Left lung (tissue), 10 donors: Measurements from ENCODE around the gene RAB26. TPM values are rescaled to one million over a fixed set of nuclear protein-coding genes. Genes with fewer than 3 reads are reported as not detected.
A peak's percentile ranks its signal among the peaks of the same experiment; 100 is the strongest.

ENCODE experiments used
- ATAC-seq: fragments of 200-7000 bp; cut with Tn5 transposase; one replicate; pipeline ENCODE4 v1.9.1; 2020; ENCODE audit warnings: moderate library complexity
- DNase-seq, 4 donors: peaks; one replicate each; pipeline ENCODE4 v3.0.0-alpha.2; 2013 to 2020
- H3K27ac ChIP-seq, 2 donors: fragments of 200-600 bp; sonication (generic) in 1 of 2; one replicate each; pipeline versions ENCODE4 v1.5.0 to v1.8.0; 2020 to 2021
- H3K27me3 ChIP-seq, 2 donors: fragments of 200-600 bp; sonication (generic) in 1 of 2; one replicate each; pipeline versions ENCODE4 v1.5.0 to v1.8.0; 2020 to 2021
- H3K36me3 ChIP-seq, 2 donors: fragments of 200-600 bp; sonication (generic) in 1 of 2; one replicate each; pipeline versions ENCODE4 v1.5.0 to v1.8.0; 2020 to 2021
- H3K4me1 ChIP-seq, 2 donors: fragments of 200-600 bp; one replicate each; pipeline ENCODE4 v1.8.0; 2021
- H3K4me3 ChIP-seq, 2 donors: fragments of 200-600 bp; sonication (generic) in 1 of 2; one replicate each; pipeline versions ENCODE4 v1.5.0 to v1.8.0; 2020 to 2021; ENCODE audit warnings: mild to moderate bottlenecking in 1 of 2
- H3K9me3 ChIP-seq, 2 donors: fragments of 200-600 bp; sonication (generic) in 1 of 2; one replicate each; pipeline versions ENCODE4 v1.5.0 to v1.8.0; 2020 to 2021
- intact Hi-C, 2 donors: fragments of 100-400 bp; cut with DNase I; formaldehyde crosslinking; loops; one replicate each; pipeline versions ENCODE4 v1.11.2 to v1.14.2; 2022
- polyA plus RNA-seq, 6 donors: library from polyadenylated mRNA; unstranded; fragments of 120-200 nt; gene quantifications; one replicate each; pipeline ENCODE4 v1.2.1, GENCODE V29; 2013; ENCODE audit not compliant: insufficient read length in 6 of 6
- total RNA-seq, 2 donors: library from RNA; stranded (reverse); fragmentation: NEBNext Ultra II Directional; extraction: Animal tissue kit (Norgen Biotek cat#: 25700); gene quantifications; one replicate each; pipeline ENCODE4 v1.2.1, GENCODE V29; 2021
- TF ChIP-seq, protein P1 (sequence below), 2 donors: fragments of 200-600 bp; sonication (generic) in 1 of 2; IDR thresholded peaks; one replicate each; pipeline versions ENCODE4 v1.5.0 to v1.8.0; 2021; ENCODE audit warnings: antibody characterized with exemption in 2 of 2
- donor health status: DM: no; HTN: yes; CAD: no.
- donor health status: DM: no; HTN: no; CAD: no.

Gene RAB26
- total and polyA plus RNA-seq, 8 donors, result 0.73 to 1.9 (median 1.4) TPM

DNA sequence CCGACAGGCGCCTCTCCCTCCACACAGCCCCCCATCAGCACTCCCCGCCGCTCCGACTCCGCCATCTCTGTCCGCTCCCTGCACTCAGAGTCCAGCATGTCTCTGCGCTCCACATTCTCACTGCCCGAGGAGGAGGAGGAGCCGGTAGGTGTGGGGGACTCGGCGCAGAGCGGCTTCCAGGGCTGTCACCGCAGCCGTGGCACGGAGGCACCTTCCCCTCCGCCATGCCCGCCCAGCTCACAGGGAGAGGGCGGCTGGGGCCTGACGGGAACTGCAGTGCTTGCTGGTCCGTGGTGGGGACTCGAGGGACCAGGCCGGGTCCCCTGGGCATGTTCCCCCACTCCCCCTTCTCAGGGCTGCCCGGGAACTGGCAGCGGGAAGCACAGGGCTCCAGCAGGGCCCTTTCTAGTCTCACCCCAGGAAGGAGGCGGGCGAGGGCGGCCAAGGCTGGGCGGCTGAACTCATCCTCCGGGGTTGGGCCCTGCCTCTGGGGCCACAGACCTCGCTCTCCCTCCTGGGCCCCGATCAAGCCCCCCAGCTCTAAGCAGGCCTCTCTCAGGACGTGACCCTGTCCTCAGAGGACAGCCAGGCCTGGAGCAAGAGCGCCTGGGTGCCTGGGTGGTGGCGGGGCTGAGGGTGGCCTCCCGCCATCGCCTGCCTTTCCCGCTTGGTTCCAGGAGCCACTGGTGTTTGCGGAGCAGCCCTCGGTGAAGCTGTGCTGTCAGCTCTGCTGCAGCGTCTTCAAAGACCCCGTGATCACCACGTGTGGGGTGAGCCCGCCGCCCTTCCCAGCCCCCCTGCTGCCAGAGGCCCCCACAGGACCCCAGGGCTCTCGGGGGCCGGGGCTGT lies 22.4 kb downstream of the RAB26 start:
- H3K27ac ChIP-seq, result peak overlapping the region in 1 of 2 donors; percentile 78

DNA sequence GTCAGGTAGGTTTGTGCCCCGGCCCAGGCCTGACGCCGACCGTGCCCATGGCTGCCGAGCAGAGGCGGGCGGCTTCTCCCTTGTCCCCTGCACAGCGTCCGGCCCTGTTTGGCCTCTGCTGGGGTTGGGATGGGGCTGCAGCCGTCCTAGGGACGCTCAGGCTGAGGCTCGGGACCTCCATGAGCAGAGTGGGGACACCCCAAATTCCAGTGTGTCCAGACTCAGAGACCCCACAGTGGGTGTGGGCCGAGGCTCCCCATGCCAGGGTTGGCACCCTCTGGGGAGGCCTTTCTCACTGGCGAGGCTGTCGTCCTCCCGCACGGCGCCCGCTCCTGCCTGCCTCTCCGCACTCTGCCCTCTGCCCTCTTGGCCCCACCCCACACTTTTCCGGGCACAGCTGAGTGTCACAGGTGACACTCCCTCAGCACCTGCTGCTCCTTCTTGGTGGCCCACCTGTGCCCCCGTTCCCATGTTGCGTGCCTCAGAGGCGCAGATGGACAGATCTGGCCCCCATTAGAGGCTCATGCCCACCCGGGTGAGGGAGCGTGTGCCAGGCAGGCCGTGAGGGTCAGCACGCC lies 23.3 kb downstream of the RAB26 start:
- H3K27me3 ChIP-seq, result no peaks in the 10 kb centered on the region
- H3K27ac ChIP-seq, result peak overlapping the region in 1 of 2 donors; percentile 78
- H3K36me3 ChIP-seq, result peaks cover 0 to 100% of the 10 kb centered on the region in 2 donors
- ATAC-seq, result no peak
- TF ChIP-seq, protein P1, sequence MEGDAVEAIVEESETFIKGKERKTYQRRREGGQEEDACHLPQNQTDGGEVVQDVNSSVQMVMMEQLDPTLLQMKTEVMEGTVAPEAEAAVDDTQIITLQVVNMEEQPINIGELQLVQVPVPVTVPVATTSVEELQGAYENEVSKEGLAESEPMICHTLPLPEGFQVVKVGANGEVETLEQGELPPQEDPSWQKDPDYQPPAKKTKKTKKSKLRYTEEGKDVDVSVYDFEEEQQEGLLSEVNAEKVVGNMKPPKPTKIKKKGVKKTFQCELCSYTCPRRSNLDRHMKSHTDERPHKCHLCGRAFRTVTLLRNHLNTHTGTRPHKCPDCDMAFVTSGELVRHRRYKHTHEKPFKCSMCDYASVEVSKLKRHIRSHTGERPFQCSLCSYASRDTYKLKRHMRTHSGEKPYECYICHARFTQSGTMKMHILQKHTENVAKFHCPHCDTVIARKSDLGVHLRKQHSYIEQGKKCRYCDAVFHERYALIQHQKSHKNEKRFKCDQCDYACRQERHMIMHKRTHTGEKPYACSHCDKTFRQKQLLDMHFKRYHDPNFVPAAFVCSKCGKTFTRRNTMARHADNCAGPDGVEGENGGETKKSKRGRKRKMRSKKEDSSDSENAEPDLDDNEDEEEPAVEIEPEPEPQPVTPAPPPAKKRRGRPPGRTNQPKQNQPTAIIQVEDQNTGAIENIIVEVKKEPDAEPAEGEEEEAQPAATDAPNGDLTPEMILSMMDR (IDR thresholded peaks at IDR 0.05), result no peak
- H3K4me3 ChIP-seq, result peak overlapping the region in 1 of 2 donors; percentile 41
- no peak for DNase-seq
- no peaks in the 10 kb centered on the region for H3K9me3 ChIP-seq
- intact Hi-C loops, result no loop called here
- no peaks in the 10 kb centered on the region for H3K4me1 ChIP-seq

More for the DNA sequence above, 22.4 kb downstream of the RAB26 start:
- TF ChIP-seq, protein P1 (IDR thresholded peaks at IDR 0.05), result no peak
- intact Hi-C loops, result no loop called here
- no peaks in the 10 kb centered on the region for H3K4me1 ChIP-seq
- H3K9me3 ChIP-seq, result no peaks in the 10 kb centered on the region
- ATAC-seq, result no peak
- H3K36me3 ChIP-seq, result peaks cover 0 to 100% of the 10 kb centered on the region in 2 donors
- DNase-seq, result no peak
- no peaks in the 10 kb centered on the region for H3K27me3 ChIP-seq
- peak overlapping the region; percentile 9 to 41 for H3K4me3 ChIP-seq

DNA sequence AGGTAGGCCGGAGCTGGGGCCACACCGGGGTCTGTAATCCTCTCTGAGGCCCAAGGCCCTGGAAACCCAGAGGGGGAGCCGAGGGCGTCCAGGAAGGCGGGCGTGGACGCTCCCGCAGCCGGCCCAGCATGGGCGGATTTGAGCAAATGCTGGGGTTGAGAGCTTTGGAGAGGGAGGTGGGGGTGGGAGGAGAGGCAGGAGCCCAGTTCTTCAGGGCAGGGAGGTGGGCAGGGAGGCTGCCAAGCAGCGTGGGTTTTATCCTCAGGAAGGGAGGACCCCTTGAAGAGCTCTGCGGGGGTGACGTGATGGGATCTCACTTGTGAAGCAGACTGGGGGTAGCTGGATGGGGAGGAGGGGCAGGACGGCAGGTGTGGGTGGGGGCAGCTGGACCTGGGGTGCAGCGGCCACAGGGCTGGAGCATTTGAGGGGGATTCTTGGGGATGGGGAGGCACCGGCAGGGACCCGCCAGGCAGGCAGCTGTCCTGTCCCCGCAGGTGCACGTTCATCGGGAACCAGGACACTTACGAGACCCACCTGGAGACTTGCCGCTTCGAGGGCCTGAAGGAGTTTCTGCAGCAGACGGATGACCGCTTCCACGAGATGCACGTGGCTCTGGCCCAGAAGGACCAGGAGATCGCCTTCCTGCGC lies 24.4 kb downstream of the RAB26 start:
- Histone ChIP-seq H3K4me3 (no peak overlapping the region), H3K36me3 (peaks cover 0 to 100% of the 10 kb centered on the region in 2 donors), H3K27me3 (no peaks in the 10 kb centered on the region), H3K4me1 (no peaks in the 10 kb centered on the region), H3K9me3 (no peaks in the 10 kb centered on the region), H3K27ac (no peak overlapping the region)
- TF ChIP-seq, protein P1 (IDR thresholded peaks at IDR 0.05), result no peak
- intact Hi-C loops, result no loop called here
- no peak for DNase-seq
- no peak for ATAC-seq

DNA sequence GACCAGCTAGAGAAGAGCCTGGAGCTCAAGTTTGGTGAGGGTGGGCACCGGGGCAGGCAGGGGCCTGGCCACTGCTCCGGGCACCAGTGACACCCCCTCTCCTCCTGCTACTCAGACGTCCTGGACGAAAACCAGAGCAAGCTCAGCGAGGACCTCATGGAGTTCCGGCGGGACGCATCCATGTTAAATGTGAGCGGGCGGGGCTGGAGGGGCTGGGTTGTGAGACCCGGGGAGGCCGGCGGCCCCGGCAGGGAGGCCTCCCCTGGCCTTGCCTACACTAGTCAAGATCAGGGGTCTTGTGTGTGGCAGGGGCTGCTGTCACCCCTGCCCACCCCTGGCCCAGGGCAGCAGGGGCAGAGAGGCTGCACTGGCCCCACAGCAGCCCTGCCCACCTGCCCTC lies 24.9 kb downstream of the RAB26 start:
- ATAC-seq (no peak), DNase-seq (no peak)
- peaks cover 0 to 1% of the 10 kb centered on the region in 2 donors for H3K9me3 ChIP-seq
- peaks cover 0 to 100% of the 10 kb centered on the region in 2 donors for H3K36me3 ChIP-seq
- no peaks in the 10 kb centered on the region for H3K4me1 ChIP-seq
- H3K27ac ChIP-seq, result no peak overlapping the region
- H3K27me3 ChIP-seq, result no peaks in the 10 kb centered on the region
- TF ChIP-seq, protein P1 (IDR thresholded peaks at IDR 0.05), result no peak
- H3K4me3 ChIP-seq, result no peak overlapping the region
- intact Hi-C loops, result no loop called here

DNA sequence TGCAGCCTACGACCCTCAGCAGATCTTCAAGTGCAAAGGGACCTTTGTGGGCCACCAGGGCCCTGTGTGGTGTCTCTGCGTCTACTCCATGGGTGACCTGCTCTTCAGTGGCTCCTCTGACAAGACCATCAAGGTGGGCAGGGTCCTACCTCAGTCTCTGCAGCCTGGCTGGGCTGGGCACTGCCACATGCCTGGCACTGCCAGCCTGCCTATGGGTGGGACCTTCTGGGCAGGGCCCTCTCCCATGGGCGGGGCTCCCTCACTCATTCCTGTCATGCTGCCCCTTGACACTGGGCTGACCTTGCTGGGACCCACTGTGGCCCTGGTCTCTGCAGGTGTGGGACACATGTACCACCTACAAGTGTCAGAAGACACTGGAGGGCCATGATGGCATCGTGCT lies 25.5 kb downstream of the RAB26 start:
- intact Hi-C loops, result no loop called here
- H3K36me3 ChIP-seq, result peaks cover 0 to 97% of the 10 kb centered on the region in 2 donors
- H3K9me3 ChIP-seq, result peaks cover 0 to 3% of the 10 kb centered on the region in 2 donors
- no peak overlapping the region for H3K27ac ChIP-seq
- DNase-seq (no peak), ATAC-seq (no peak)
- H3K27me3 ChIP-seq, result no peaks in the 10 kb centered on the region
- no peak overlapping the region for H3K4me3 ChIP-seq
- TF ChIP-seq, protein P1 (IDR thresholded peaks at IDR 0.05), result no peak
- H3K4me1 ChIP-seq, result no peaks in the 10 kb centered on the region
